GM12891 (cell line): ENCODE measurements around the gene CPSF3.

Experiments used
- PAX5 ChIP-seq: IDR thresholded peaks from 2 replicates; pipeline ENCODE4 v1.6.1; 2011; ENCODE audit warnings: low read length, moderate library complexity, mild to moderate bottlenecking; ENCODE audit not compliant: insufficient read depth, severe bottlenecking
- POLR2A ChIP-seq: IDR thresholded peaks from 2 replicates; pipeline ENCODE4 v1.6.1; 2011; ENCODE audit warnings: low read depth, low read length, control low read depth
- POLR2AphosphoS5 ChIP-seq: IDR thresholded peaks from 2 replicates; pipeline ENCODE4 v1.6.1; 2011; ENCODE audit warnings: low read depth, low read length, control low read depth
- TAF1 ChIP-seq: IDR thresholded peaks from 2 replicates; pipeline ENCODE4 v1.6.1; 2011; ENCODE audit warnings: low read depth, low read length, control low read depth

DNA sequence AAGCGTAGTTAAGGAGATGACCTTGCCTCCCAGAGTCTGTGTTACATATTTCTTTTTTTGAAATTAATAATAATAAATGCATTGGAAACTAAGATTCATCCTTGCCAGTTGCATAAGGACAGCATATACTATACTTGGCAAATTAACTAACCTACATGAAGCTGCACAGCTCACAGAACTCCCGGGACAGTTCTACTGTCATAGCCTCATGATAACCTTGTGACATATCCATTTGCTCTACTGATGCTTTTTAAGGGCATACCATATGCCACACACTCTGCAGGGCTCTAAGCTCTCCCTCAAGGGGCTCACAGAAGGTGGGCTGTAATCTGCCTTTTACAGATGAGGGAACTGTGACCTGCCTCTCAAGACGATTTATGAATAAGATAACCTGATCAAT lies 3.9 kb upstream of the CPSF3 start:
- TF ChIP-seq POLR2A (no peak), POLR2AphosphoS5 (no peak), TAF1 (no peak), PAX5 (no peak)
